Measurements from ENCODE around the gene NSD2. TPM values are rescaled to one million over a fixed set of nuclear protein-coding genes. Genes with fewer than 3 reads are reported as not detected.
"Not testable (repeated sequence)": the region's sequence is repeated elsewhere in the genome, so short reads cannot be mapped to it uniquely, and the experiment has no call there.

NSD2 gene
- total RNA-seq, 1 experiment from 2014 or later, result 136 TPM

GRCh38 chr4:2025817-2026216 lies 154.6 kb downstream of the NSD2 start:
- Mint-ChIP-seq H3K4me3 (no peak overlapping the region), H3K4me1 (peaks cover 10 to 12% of the 10 kb centered on the region in 2 experiments), H3K27me3 (ENCODE audit: low read depth) (peaks cover 63% of the 10 kb centered on the region), H3K27ac (no peak overlapping the region; a peak in 1 of 7 replicates), H3K9me3 (peaks cover 18 to 21% of the 10 kb centered on the region in 2 experiments), H3K36me3 (ENCODE audit: insufficient read depth in 1 of 3, low read depth in 3 of 3) (peaks cover 0 to 8% (median 3%) of the 10 kb centered on the region in 3 experiments; a peak in 3 of 7 replicates)
- no peaks in the 10 kb centered on the region for H3K9me3 ChIP-seq (ENCODE audit: control insufficient read depth, low read depth, low read length)
- H4K8ac ChIP-seq (replicated peaks; ENCODE audit: insufficient read length, low read depth, low read length), result no peak overlapping the region
- H2BK12ac ChIP-seq (ENCODE audit: insufficient read length, low read depth, low read length), result no peak overlapping the region
- no peak overlapping the region for H3K56ac ChIP-seq (ENCODE audit: insufficient read length, low read depth, low read length)
- H3K14ac ChIP-seq (ENCODE audit: insufficient read depth, low read length), result no peak overlapping the region
- H3K4me2 ChIP-seq (ENCODE audit: insufficient read depth, insufficient read length, low read length), result no peak overlapping the region
- H2BK120ac ChIP-seq (ENCODE audit: low read depth, low read length, poor library complexity, severe bottlenecking), result no peak overlapping the region
- H3K27ac ChIP-seq (ENCODE audit: insufficient read length, low read depth, low read length), result no peak overlapping the region
- H4K20me1 ChIP-seq (ENCODE audit: control insufficient read depth, insufficient read depth, insufficient read length), result no peaks in the 10 kb centered on the region
- H3K4ac ChIP-seq (ENCODE audit: low read depth, low read length), result no peak overlapping the region
- no peak overlapping the region for H4K91ac ChIP-seq (ENCODE audit: insufficient read length, low read depth, low read length)
- H3K79me2 ChIP-seq (ENCODE audit: insufficient read depth, low read length), result no peaks in the 10 kb centered on the region
- no peak overlapping the region for H3K18ac ChIP-seq (ENCODE audit: insufficient read length, low read depth, low read length)
- H2BK20ac ChIP-seq (ENCODE audit: low read depth, low read length, poor library complexity, severe bottlenecking), result no peak overlapping the region
- H2BK5ac ChIP-seq (ENCODE audit: insufficient read length, low read length), result no peak overlapping the region
- no peak overlapping the region for H3K9ac ChIP-seq (ENCODE audit: extremely low read depth, insufficient read length, low read length)
- no peak for DNase-seq
- H3K79me1 ChIP-seq (ENCODE audit: insufficient read depth, low read depth, low read length, poor library complexity, severe bottlenecking), result no peaks in the 10 kb centered on the region
- no peak overlapping the region for H2AFZ ChIP-seq (ENCODE audit: low read length)
- no peak overlapping the region for H3K23ac ChIP-seq (ENCODE audit: insufficient read length, low read depth, low read length)
- no peaks in the 10 kb centered on the region for H3K4me1 ChIP-seq (ENCODE audit: insufficient read depth, low read length)
- H3T11ph ChIP-seq (ENCODE audit: low read length), result no peak overlapping the region
- H2BK15ac ChIP-seq (ENCODE audit: low read depth, low read length), result no peak overlapping the region
- H3K23me2 ChIP-seq (ENCODE audit: insufficient read length, low read depth, low read length, poor library complexity, severe bottlenecking), result no peaks in the 10 kb centered on the region
- TF ChIP-seq, protein P1, sequence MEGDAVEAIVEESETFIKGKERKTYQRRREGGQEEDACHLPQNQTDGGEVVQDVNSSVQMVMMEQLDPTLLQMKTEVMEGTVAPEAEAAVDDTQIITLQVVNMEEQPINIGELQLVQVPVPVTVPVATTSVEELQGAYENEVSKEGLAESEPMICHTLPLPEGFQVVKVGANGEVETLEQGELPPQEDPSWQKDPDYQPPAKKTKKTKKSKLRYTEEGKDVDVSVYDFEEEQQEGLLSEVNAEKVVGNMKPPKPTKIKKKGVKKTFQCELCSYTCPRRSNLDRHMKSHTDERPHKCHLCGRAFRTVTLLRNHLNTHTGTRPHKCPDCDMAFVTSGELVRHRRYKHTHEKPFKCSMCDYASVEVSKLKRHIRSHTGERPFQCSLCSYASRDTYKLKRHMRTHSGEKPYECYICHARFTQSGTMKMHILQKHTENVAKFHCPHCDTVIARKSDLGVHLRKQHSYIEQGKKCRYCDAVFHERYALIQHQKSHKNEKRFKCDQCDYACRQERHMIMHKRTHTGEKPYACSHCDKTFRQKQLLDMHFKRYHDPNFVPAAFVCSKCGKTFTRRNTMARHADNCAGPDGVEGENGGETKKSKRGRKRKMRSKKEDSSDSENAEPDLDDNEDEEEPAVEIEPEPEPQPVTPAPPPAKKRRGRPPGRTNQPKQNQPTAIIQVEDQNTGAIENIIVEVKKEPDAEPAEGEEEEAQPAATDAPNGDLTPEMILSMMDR (conservative IDR thresholded peaks at IDR 0.05), result no peak
- no peak overlapping the region for H4K5ac ChIP-seq (ENCODE audit: insufficient read length, low read depth, low read length)
- H2AK5ac ChIP-seq (ENCODE audit: insufficient read length, low read length), result no peak overlapping the region
- no peaks in the 10 kb centered on the region for H3K27me3 ChIP-seq (ENCODE audit: insufficient read depth, low read length)

DNA sequence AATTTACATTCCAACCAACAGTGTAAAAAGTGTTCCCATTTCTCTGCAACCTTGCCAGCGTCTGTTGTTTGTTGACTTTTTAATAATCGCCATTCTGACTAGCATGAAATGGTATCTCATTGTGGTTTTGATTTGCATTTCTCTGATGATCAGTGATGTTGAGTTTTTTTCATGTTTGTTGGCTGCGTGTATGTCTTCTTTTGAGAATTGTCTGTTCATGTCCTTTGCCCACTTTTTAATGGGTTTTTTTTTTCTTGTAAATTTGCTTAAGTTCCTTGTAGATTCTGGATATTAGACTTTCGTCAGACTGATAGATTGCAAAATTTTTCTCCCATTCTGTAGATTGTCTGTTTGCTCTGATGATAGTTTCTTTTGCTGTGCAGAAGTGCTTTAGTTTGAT lies 155.9 kb downstream of the NSD2 start:
- H4K8ac ChIP-seq (replicated peaks; ENCODE audit: insufficient read length, low read depth, low read length); H3K9me3 ChIP-seq (ENCODE audit: control insufficient read depth, low read depth, low read length); H2BK12ac ChIP-seq (ENCODE audit: insufficient read length, low read depth, low read length); H3K14ac ChIP-seq (ENCODE audit: insufficient read depth, low read length); H3K4me1 Mint-ChIP-seq; H3K27me3 ChIP-seq (ENCODE audit: insufficient read depth, low read length); H3K23ac ChIP-seq (ENCODE audit: insufficient read length, low read depth, low read length); H3T11ph ChIP-seq (ENCODE audit: low read length); H3K9ac ChIP-seq (ENCODE audit: extremely low read depth, insufficient read length, low read length); H4K91ac ChIP-seq (ENCODE audit: insufficient read length, low read depth, low read length); H4K5ac ChIP-seq (ENCODE audit: insufficient read length, low read depth, low read length); H2BK5ac ChIP-seq (ENCODE audit: insufficient read length, low read length); H3K27ac Mint-ChIP-seq; H4K20me1 ChIP-seq (ENCODE audit: control insufficient read depth, insufficient read depth, insufficient read length); H3K18ac ChIP-seq (ENCODE audit: insufficient read length, low read depth, low read length); H3K79me2 ChIP-seq (ENCODE audit: insufficient read depth, low read length); H3K4me3 Mint-ChIP-seq; H3K27ac ChIP-seq (ENCODE audit: insufficient read length, low read depth, low read length); H3K4me1 ChIP-seq (ENCODE audit: insufficient read depth, low read length); H2AK5ac ChIP-seq (ENCODE audit: insufficient read length, low read length); H3K36me3 Mint-ChIP-seq (ENCODE audit: insufficient read depth in 1 of 3, low read depth in 3 of 3); H2BK120ac ChIP-seq (ENCODE audit: low read depth, low read length, poor library complexity, severe bottlenecking); DNase-seq; H3K23me2 ChIP-seq (ENCODE audit: insufficient read length, low read depth, low read length, poor library complexity, severe bottlenecking); H3K56ac ChIP-seq (ENCODE audit: insufficient read length, low read depth, low read length); H2BK20ac ChIP-seq (ENCODE audit: low read depth, low read length, poor library complexity, severe bottlenecking); H3K4me2 ChIP-seq (ENCODE audit: insufficient read depth, insufficient read length, low read length); H2AFZ ChIP-seq (ENCODE audit: low read length); H3K4ac ChIP-seq (ENCODE audit: low read depth, low read length); H2BK15ac ChIP-seq (ENCODE audit: low read depth, low read length); H3K79me1 ChIP-seq (ENCODE audit: insufficient read depth, low read depth, low read length, poor library complexity, severe bottlenecking): not testable (repeated sequence)
- WGBS (ENCODE audit: extremely low coverage, insufficient read length, low lambda C conversion rate), result no CpG with 5 or more reads among the region's 4 CpGs
- Mint-ChIP-seq H3K9me3 (peaks cover 21 to 22% of the 10 kb centered on the region in 2 experiments), H3K27me3 (ENCODE audit: low read depth) (peaks cover 65% of the 10 kb centered on the region)

All from H9 (cell line).